ENCODE data around the gene NPDC1.

NPDC1 gene

GRCh38 chr9:137087409-137087925 lies 41.5 kb upstream of the NPDC1 start:
- peak overlapping the region; percentile 55 for H2AFZ ChIP-seq (ENCODE audit: low read depth, low read length)
- H3K4me1 ChIP-seq (ENCODE audit: low read length): peaks cover 45% of the 10 kb centered on the region
- H3K27me3 ChIP-seq (ENCODE audit: low read depth, low read length): no peaks in the 10 kb centered on the region
- H3K4me2 ChIP-seq (ENCODE audit: low read length): peak overlapping the region; percentile 96
- no peaks in the 10 kb centered on the region for H3K9me3 ChIP-seq (ENCODE audit: insufficient read depth, low read length)
- H3K27ac ChIP-seq (ENCODE audit: low read length): peak overlapping the region; percentile 69
- peaks cover 6% of the 10 kb centered on the region; the same call in 1 of the 2 replicates for H4K20me1 ChIP-seq (ENCODE audit: insufficient read depth, low read length)
- H3K79me2 ChIP-seq (ENCODE audit: low read length): peaks cover 14% of the 10 kb centered on the region
- peak overlapping the region; percentile 86 for H3K9ac ChIP-seq (ENCODE audit: low read length)
- H3K4me3 ChIP-seq (ENCODE audit: low read length): peak overlapping the region; percentile 87
- H3K36me3 ChIP-seq (replicated peaks; ENCODE audit: low read depth, low read length): peaks cover 23% of the 10 kb centered on the region
- TF ChIP-seq EZH2phosphoT487 (IDR thresholded peaks at IDR 0.05; ENCODE audit: low read depth): no peak

- Histone ChIP-seq H3K4me1 (ENCODE audit: low read length) (peaks cover 45% of the 10 kb centered on the region), H3K4me2 (ENCODE audit: low read length) (peak within 1 kb of the TSS; percentile 96), H4K20me1 (ENCODE audit: insufficient read depth, low read length) (peaks cover 7% of the 10 kb centered on the region; the same call in 1 of the 2 replicates), H3K9ac (ENCODE audit: low read length) (peak within 1 kb of the TSS; percentile 90), H3K27me3 (ENCODE audit: low read depth, low read length) (no peaks in the 10 kb centered on the region), H2AFZ (ENCODE audit: low read depth, low read length) (peak within 1 kb of the TSS; percentile 55), H3K27ac (ENCODE audit: low read length) (peak within 1 kb of the TSS; percentile 73), H3K36me3 (replicated peaks; ENCODE audit: low read depth, low read length) (peaks cover 25% of the 10 kb centered on the region), H3K4me3 (ENCODE audit: low read length) (peak within 1 kb of the TSS; percentile 87), H3K9me3 (ENCODE audit: insufficient read depth, low read length) (no peaks in the 10 kb centered on the region), H3K79me2 (ENCODE audit: low read length) (peaks cover 14% of the 10 kb centered on the region)
- TF ChIP-seq CTCF (IDR thresholded peaks at IDR 0.05; ENCODE audit: low read depth, low read length) (no peak), EZH2phosphoT487 (IDR thresholded peaks at IDR 0.05; ENCODE audit: low read depth) (no peak)
These were observed 40.8 kb upstream of the NPDC1 start, which contains the start of gene MAN1B1 for GRCh38 chr9:137086531-137087408. TSS of gene MAN1B1 (plus strand) at chr9:137086985. CDS start at chr9:137087000, 15 bp downstream.

- Histone ChIP-seq H3K4me2 (ENCODE audit: low read length) (peak overlapping the region; percentile 90), H3K79me2 (ENCODE audit: low read length) (peaks cover 14% of the 10 kb centered on the region), H3K9ac (ENCODE audit: low read length) (peak overlapping the region; percentile 90), H4K20me1 (ENCODE audit: insufficient read depth, low read length) (peaks cover 11% of the 10 kb centered on the region; the same call in 1 of the 2 replicates), H3K36me3 (replicated peaks; ENCODE audit: low read depth, low read length) (peaks cover 26% of the 10 kb centered on the region), H3K27me3 (ENCODE audit: low read depth, low read length) (no peaks in the 10 kb centered on the region), H2AFZ (ENCODE audit: low read depth, low read length) (no peak overlapping the region), H3K9me3 (ENCODE audit: insufficient read depth, low read length) (no peaks in the 10 kb centered on the region), H3K4me3 (ENCODE audit: low read length) (peak overlapping the region; percentile 80), H3K27ac (ENCODE audit: low read length) (peak overlapping the region; percentile 73), H3K4me1 (ENCODE audit: low read length) (peaks cover 45% of the 10 kb centered on the region)
- TF ChIP-seq EZH2phosphoT487 (IDR thresholded peaks at IDR 0.05; ENCODE audit: low read depth) (no peak), CTCF (IDR thresholded peaks at IDR 0.05; ENCODE audit: low read depth, low read length) (no peak)
These were observed 40.0 kb upstream of the NPDC1 start for GRCh38 chr9:137085920-137086530.

- H3K9ac ChIP-seq (ENCODE audit: low read length): no peak overlapping the region
- TF ChIP-seq EZH2phosphoT487 (IDR thresholded peaks at IDR 0.05; ENCODE audit: low read depth) (no peak), CTCF (IDR thresholded peaks at IDR 0.05; ENCODE audit: low read depth, low read length) (no peak)
- H4K20me1 ChIP-seq (ENCODE audit: insufficient read depth, low read length): peaks cover 16% of the 10 kb centered on the region; the same call in 1 of the 2 replicates
- H3K4me1 ChIP-seq (ENCODE audit: low read length): peaks cover 45% of the 10 kb centered on the region
- H3K36me3 ChIP-seq (replicated peaks; ENCODE audit: low read depth, low read length): peaks cover 36% of the 10 kb centered on the region
- H3K9me3 ChIP-seq (ENCODE audit: insufficient read depth, low read length): no peaks in the 10 kb centered on the region
- no peak overlapping the region for H3K4me3 ChIP-seq (ENCODE audit: low read length)
- H3K4me2 ChIP-seq (ENCODE audit: low read length): peak overlapping the region; percentile 57; the same call in 1 of the 2 replicates
- no peak overlapping the region for H2AFZ ChIP-seq (ENCODE audit: low read depth, low read length)
- H3K27me3 ChIP-seq (ENCODE audit: low read depth, low read length): no peaks in the 10 kb centered on the region
- H3K27ac ChIP-seq (ENCODE audit: low read length): peak overlapping the region; percentile 82
- H3K79me2 ChIP-seq (ENCODE audit: low read length): peaks cover 14% of the 10 kb centered on the region
These were observed 38.5 kb upstream of the NPDC1 start for GRCh38 chr9:137084526-137084925.
